Ovary (tissue), 9 donors: Measurements from ENCODE around the gene DAAM2. TPM values are rescaled to one million over a fixed set of nuclear protein-coding genes. Genes with fewer than 3 reads are reported as not detected.

Experiments used
- DNase-seq, 5 donors: peaks; one replicate each; pipeline ENCODE4 v3.0.0-alpha.2; 2019 to 2020
- H3K27ac ChIP-seq, 2 donors: fragments of 200-600 bp; one replicate each; pipeline versions ENCODE4 v1.5.1 to v1.8.0; 2019 to 2022
- H3K27me3 ChIP-seq: fragments of 200-600 bp; one replicate; pipeline ENCODE4 v1.8.0; 2022
- H3K36me3 ChIP-seq: fragments of 200-600 bp; sonication (generic); one replicate; pipeline ENCODE4 v1.5.1; 2019
- H3K4me1 ChIP-seq: one replicate; pipeline ENCODE4 v1.8.1; 2013; ENCODE audit warnings: mild to moderate bottlenecking, moderate library complexity; ENCODE audit not compliant: insufficient read depth
- H3K4me3 ChIP-seq: fragments of 200-600 bp; sonication (generic); one replicate; pipeline ENCODE4 v1.5.1; 2017
- H3K9me3 ChIP-seq, 2 donors: fragments of 200-600 bp in 1 of 2; sonication (generic) in 1 of 2; one replicate each; pipeline versions ENCODE4 v1.5.1 to v1.8.1; 2013 to 2019; ENCODE audit warnings: mild to moderate bottlenecking in 1 of 2, moderate library complexity in 1 of 2
- CTCF ChIP-seq, 3 donors: fragments of 450-650 bp in 2 of 3; fragments of 200-600 bp in 1 of 3; IDR thresholded peaks; one replicate each; pipeline versions ENCODE4 v1.5.1 to v1.8.0; 2016 to 2022; ENCODE audit warnings: antibody characterized with exemption in 3 of 3, mild to moderate bottlenecking in 1 of 3
- EP300 ChIP-seq: sonication (generic); formaldehyde crosslinking; IDR thresholded peaks from one replicate; pipeline ENCODE4 v1.6.1; 2017; ENCODE audit warnings: antibody characterized with exemption
- POLR2A ChIP-seq: fragments of 450-650 bp; IDR thresholded peaks from one replicate; pipeline ENCODE4 v1.6.1; 2017; ENCODE audit warnings: antibody characterized with exemption, mild to moderate bottlenecking, moderate library complexity
- WGBS, 3 donors: extraction: QIAGEN DNeasy Blood & Tissue Kit in 1 of 3; methylation state at CpG; one replicate each; pipeline versions ENCODE4 v1.1.5 to v1.1.7; 2013 to 2017; 5-methylcytosine and 5-hydroxymethylcytosine counted together
- intact Hi-C, 4 donors: fragments of 100-400 bp; cut with DNase I; formaldehyde crosslinking; loops; one replicate each; pipeline versions ENCODE4 v1.11.0 to v1.15.1; 2022 to 2023
- polyA plus RNA-seq, 2 donors: library from polyadenylated mRNA; stranded (reverse); fragments of 200-250 nt in 1 of 2; fragments of 350-450 nt in 1 of 2; fragmentation: Illumina TruSeq in 1 of 2; extraction: RNeasy Lipid Tissue Mini Kit (QIAGEN cat#74804) in 1 of 2; gene quantifications; one replicate each; pipeline ENCODE4 v1.2.3, GENCODE V29; 2013 to 2014
- total RNA-seq, 7 donors: library from RNA; depleted of rRNA in 2 of 7; stranded (reverse); fragments of >200 nt in 2 of 7; fragmentation: NEBNext Ultra II Directional in 3 of 7; extraction: Animal tissue kit (Norgen Biotek cat#: 25700) in 3 of 7; gene quantifications; one replicate each; pipeline versions ENCODE4 v1.1.0 to v1.2.4, GENCODE V29; 2016 to 2023
- donor health status: DM: no; HTN: no; CAD: no; lungs with moderate emphysema.
- donor health status: DM: no; HTN: no; CAD: no.
- donor health status: Bipolar disorder and iron deficiency.
- donor health status: DM: yes; HTN: yes; CAD: no.
- donor health status: DM: no; HTN: no; CAD: no.
- donor health status: DM: yes; HTN: yes; CAD: no.

Gene DAAM2
- total and polyA plus RNA-seq, 9 donors: 8.5 to 27.8 (median 18.5) TPM

GRCh38 chr6:39953076-39953618, 161.0 kb downstream of the DAAM2 start:
- no peak overlapping the region for H3K27ac ChIP-seq
- TF ChIP-seq EP300: no peak
- no peak for TF ChIP-seq POLR2A
- no peak for TF ChIP-seq CTCF (IDR thresholded peaks at IDR 0.05)
- no peak for DNase-seq

More at GRCh38 chr6:39953076-39953618, 161.0 kb downstream of the DAAM2 start:
- H3K9me3 ChIP-seq: no peaks in the 10 kb centered on the region
- 56 to 67% (median 58%) methylated on average over 2 of the region's 2 CpGs for WGBS, 3 donors
- H3K4me3 ChIP-seq: no peak overlapping the region
- H3K4me1 ChIP-seq: no peaks in the 10 kb centered on the region
- intact Hi-C loops: no loop called here
- no peaks in the 10 kb centered on the region for H3K27me3 ChIP-seq
- H3K36me3 ChIP-seq: no peaks in the 10 kb centered on the region

Other genes with a start within 250 kb of the DAAM2 start
- gene KIF6, start 67.0 kb upstream of the DAAM2 start, total RNA-seq: 1 to 10 TPM in 2 of 7 donors, under 1 TPM in 5; 0.12 to 2.1 (median 0.82) TPM
- gene KIF6, start 67.0 kb upstream of the DAAM2 start, polyA plus RNA-seq: 1 to 10 TPM in 1 of 2 donors, under 1 TPM in 1; 0.15 to 1.5 TPM
- 10 to 100 TPM; 10.9 to 21.8 (median 17.2) TPM for gene MOCS1, start 142.1 kb downstream of the DAAM2 start, total RNA-seq
- 10 to 100 TPM; 11.4 to 12.1 TPM for gene MOCS1, start 142.1 kb downstream of the DAAM2 start, polyA plus RNA-seq